Colon (tissue), 2 donors: ENCODE data around the gene GALNT17.

ENCODE experiments used
- FAIRE-seq: peaks from 2 replicates; lab custom pipeline; 2012; peaks lifted over from hg19 to GRCh38; lab: Jason Lieb, UNC
- donor health status: control.
- donor health status: control.

The GALNT17 gene

GRCh38 chr7:71461572-71461971, 329.6 kb downstream of the GALNT17 start:
- no peak for FAIRE-seq

GRCh38 chr7:71465741-71466189, 333.8 kb downstream of the GALNT17 start:
- no peak for FAIRE-seq

GRCh38 chr7:71466448-71467145, 334.7 kb downstream of the GALNT17 start:
- no peak for FAIRE-seq

- no peak for FAIRE-seq
Measured at GRCh38 chr7:71470326-71470725, 338.4 kb downstream of the GALNT17 start.

GRCh38 chr7:71470830-71471229, 338.9 kb downstream of the GALNT17 start:
- FAIRE-seq = no peak

- FAIRE-seq = no peak
Measured at GRCh38 chr7:71472962-71473361, 341.0 kb downstream of the GALNT17 start.

GRCh38 chr7:71473366-71473967, 341.5 kb downstream of the GALNT17 start:
- FAIRE-seq = no peak

GRCh38 chr7:71477441-71477840, 345.5 kb downstream of the GALNT17 start:
- FAIRE-seq = no peak

- FAIRE-seq = no peak
Measured at GRCh38 chr7:71479231-71479630, 347.3 kb downstream of the GALNT17 start.

GRCh38 chr7:71480791-71481190, 348.8 kb downstream of the GALNT17 start:
- FAIRE-seq = no peak

- FAIRE-seq = no peak
Measured at GRCh38 chr7:71482284-71482683, 350.3 kb downstream of the GALNT17 start.

- FAIRE-seq = no peak
Measured at GRCh38 chr7:71484380-71484779, 352.4 kb downstream of the GALNT17 start.

GRCh38 chr7:71485586-71485985, 353.6 kb downstream of the GALNT17 start:
- FAIRE-seq = no peak

GRCh38 chr7:71486414-71486813, 354.5 kb downstream of the GALNT17 start:
- no peak for FAIRE-seq

- no peak for FAIRE-seq
Measured at GRCh38 chr7:71486856-71487628, 355.1 kb downstream of the GALNT17 start.

- no peak for FAIRE-seq
Measured at GRCh38 chr7:71488308-71488707, 356.4 kb downstream of the GALNT17 start.

- no peak for FAIRE-seq
Measured at GRCh38 chr7:71491336-71491735, 359.4 kb downstream of the GALNT17 start.

GRCh38 chr7:71495828-71496227, 363.9 kb downstream of the GALNT17 start:
- no peak for FAIRE-seq

GRCh38 chr7:71497256-71497946, 365.5 kb downstream of the GALNT17 start:
- no peak for FAIRE-seq

- FAIRE-seq = no peak
Measured at GRCh38 chr7:71498381-71498780, 366.4 kb downstream of the GALNT17 start.

GRCh38 chr7:71504697-71505441, 372.9 kb downstream of the GALNT17 start:
- FAIRE-seq = no peak

- no peak for FAIRE-seq
Measured at GRCh38 chr7:71506822-71507221, 374.9 kb downstream of the GALNT17 start.
